DOHH2 (cell line): ENCODE measurements around the gene GTSE1.
A peak's percentile ranks its signal among the peaks of the same experiment; 100 is the strongest.

Experiments used
- H3F3A ChIP-seq: fragments of 200-600 bp; sonication (generic), shearing (Covaris generic); 2 replicates; pipeline ENCODE4 v1.6.0; 2016; ENCODE audit warnings: antibody characterized with exemption, mild to moderate bottlenecking; ENCODE audit not compliant: control insufficient read depth, insufficient read depth
- H3K27ac ChIP-seq: fragments of 200-600 bp; sonication (generic); 2 replicates; pipeline ENCODE4 v1.5.1; 2014; ENCODE audit warnings: low read depth, mild to moderate bottlenecking, low read length, moderate library complexity
- H3K27me3 ChIP-seq: fragments of 200-600 bp; sonication (generic); 2 replicates; pipeline ENCODE4 v1.6.1; 2014; ENCODE audit warnings: mild to moderate bottlenecking, low read length, mixed read lengths; ENCODE audit not compliant: control insufficient read depth
- H3K36me3 ChIP-seq: fragments of 200-600 bp; sonication (generic); 2 replicates; pipeline ENCODE4 v1.6.1; 2014; ENCODE audit warnings: mild to moderate bottlenecking, low read length, moderate library complexity, mixed read lengths; ENCODE audit not compliant: control insufficient read depth
- H3K4me1 ChIP-seq: fragments of 200-600 bp; sonication (generic); 2 replicates; pipeline ENCODE4 v1.6.1; 2014; ENCODE audit warnings: mild to moderate bottlenecking, low read length, mixed read lengths; ENCODE audit not compliant: control insufficient read depth
- H3K4me2 ChIP-seq: fragments of 200-600 bp; sonication (generic); 2 replicates; pipeline ENCODE4 v1.6.0; 2014; ENCODE audit warnings: mild to moderate bottlenecking, low read length, moderate library complexity
- H3K4me3 ChIP-seq: fragments of 200-600 bp; sonication (generic); 2 replicates; pipeline ENCODE4 v1.5.1; 2014; ENCODE audit warnings: mild to moderate bottlenecking, low read length, mixed read lengths
- H3K79me2 ChIP-seq: fragments of 200-600 bp; sonication (generic); 2 replicates; pipeline ENCODE4 v1.6.1; 2014; ENCODE audit warnings: mild to moderate bottlenecking, low read length, mixed read lengths; ENCODE audit not compliant: control insufficient read depth
- H3K9me2 ChIP-seq: fragments of 200-600 bp; sonication (generic); replicated peaks from 2 replicates; pipeline ENCODE4 v1.6.1; 2014; ENCODE audit warnings: mild to moderate bottlenecking, low read length, mixed read lengths; ENCODE audit not compliant: control insufficient read depth
- H3K9me3 ChIP-seq: fragments of 200-600 bp; sonication (generic); 2 replicates; pipeline ENCODE4 v1.6.1; 2014; ENCODE audit warnings: antibody characterized with exemption, low read length, mixed read lengths; ENCODE audit not compliant: control insufficient read depth, insufficient read depth
- H4K20me1 ChIP-seq: fragments of 200-600 bp; sonication (generic); 2 replicates; pipeline ENCODE4 v1.6.0; 2014; ENCODE audit warnings: low read depth, mild to moderate bottlenecking, antibody characterized with exemption, low read length, moderate library complexity; ENCODE audit not compliant: control insufficient read depth, insufficient read depth
- EZH2phosphoT487 ChIP-seq: fragments of 200-600 bp; sonication (generic); IDR thresholded peaks from 2 replicates; pipeline ENCODE4 v1.6.1; 2017; ENCODE audit warnings: borderline replicate concordance, mild to moderate bottlenecking, antibody characterized with exemption, low read length, moderate library complexity, mixed read lengths
- TF ChIP-seq, protein P1 (sequence below): fragments of 200-600 bp; sonication (generic); IDR thresholded peaks from one replicate; pipeline ENCODE4 v1.5.1; 2014; ENCODE audit warnings: antibody characterized with exemption, mild to moderate bottlenecking, low read depth, low read length; ENCODE audit not compliant: poor library complexity, severe bottlenecking

The GTSE1 gene

GRCh38 chr22:46288846-46289243, 7.8 kb upstream of the GTSE1 start:
- H3K4me1 ChIP-seq: peaks cover 43% of the 10 kb centered on the region
- no peaks in the 10 kb centered on the region for H3K9me2 ChIP-seq
- no peaks in the 10 kb centered on the region for H3K79me2 ChIP-seq
- H3K4me2 ChIP-seq: peak overlapping the region; percentile 54
- no peaks in the 10 kb centered on the region for H3K9me3 ChIP-seq
- no peak overlapping the region for H3K27ac ChIP-seq
- TF ChIP-seq, protein P1, sequence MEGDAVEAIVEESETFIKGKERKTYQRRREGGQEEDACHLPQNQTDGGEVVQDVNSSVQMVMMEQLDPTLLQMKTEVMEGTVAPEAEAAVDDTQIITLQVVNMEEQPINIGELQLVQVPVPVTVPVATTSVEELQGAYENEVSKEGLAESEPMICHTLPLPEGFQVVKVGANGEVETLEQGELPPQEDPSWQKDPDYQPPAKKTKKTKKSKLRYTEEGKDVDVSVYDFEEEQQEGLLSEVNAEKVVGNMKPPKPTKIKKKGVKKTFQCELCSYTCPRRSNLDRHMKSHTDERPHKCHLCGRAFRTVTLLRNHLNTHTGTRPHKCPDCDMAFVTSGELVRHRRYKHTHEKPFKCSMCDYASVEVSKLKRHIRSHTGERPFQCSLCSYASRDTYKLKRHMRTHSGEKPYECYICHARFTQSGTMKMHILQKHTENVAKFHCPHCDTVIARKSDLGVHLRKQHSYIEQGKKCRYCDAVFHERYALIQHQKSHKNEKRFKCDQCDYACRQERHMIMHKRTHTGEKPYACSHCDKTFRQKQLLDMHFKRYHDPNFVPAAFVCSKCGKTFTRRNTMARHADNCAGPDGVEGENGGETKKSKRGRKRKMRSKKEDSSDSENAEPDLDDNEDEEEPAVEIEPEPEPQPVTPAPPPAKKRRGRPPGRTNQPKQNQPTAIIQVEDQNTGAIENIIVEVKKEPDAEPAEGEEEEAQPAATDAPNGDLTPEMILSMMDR: no peak
- no peak for TF ChIP-seq EZH2phosphoT487
- no peaks in the 10 kb centered on the region for H3K27me3 ChIP-seq
- H3K36me3 ChIP-seq: no peaks in the 10 kb centered on the region
- H3K4me3 ChIP-seq: peak overlapping the region; percentile 50; the same call in 1 of the 2 replicates
- no peaks in the 10 kb centered on the region for H4K20me1 ChIP-seq
- peaks cover 2% of the 10 kb centered on the region; the same call in 1 of the 2 replicates for H3F3A ChIP-seq

- Histone ChIP-seq H3K4me1 (peaks cover 48% of the 10 kb centered on the region), H4K20me1 (no peaks in the 10 kb centered on the region), H3K27me3 (no peaks in the 10 kb centered on the region), H3K27ac (no peak overlapping the region), H3K9me3 (no peaks in the 10 kb centered on the region), H3K4me2 (no peak overlapping the region), H3K9me2 (no peaks in the 10 kb centered on the region), H3K36me3 (no peaks in the 10 kb centered on the region), H3K79me2 (no peaks in the 10 kb centered on the region), H3K4me3 (no peak overlapping the region), H3F3A (peaks cover 3% of the 10 kb centered on the region; the same call in 1 of the 2 replicates)
- TF ChIP-seq, protein P1: no peak
- no peak for TF ChIP-seq EZH2phosphoT487
Measured at GRCh38 chr22:46289244-46289891, 7.3 kb upstream of the GTSE1 start.

GRCh38 chr22:46290121-46290842, 6.4 kb upstream of the GTSE1 start:
- Histone ChIP-seq H3K9me2 (no peaks in the 10 kb centered on the region), H3K79me2 (peaks cover under 1% of the 10 kb centered on the region; the same call in 1 of the 2 replicates), H3K36me3 (no peaks in the 10 kb centered on the region), H3K27ac (no peak overlapping the region), H3K27me3 (no peaks in the 10 kb centered on the region), H3F3A (peaks cover 6% of the 10 kb centered on the region), H3K4me2 (no peak overlapping the region), H3K4me3 (no peak overlapping the region), H3K9me3 (no peaks in the 10 kb centered on the region), H4K20me1 (no peaks in the 10 kb centered on the region), H3K4me1 (peaks cover 57% of the 10 kb centered on the region)
- TF ChIP-seq, protein P1: no peak
- no peak for TF ChIP-seq EZH2phosphoT487
